Measurements from ENCODE around the gene CDH20.

Gene CDH20

GRCh38 chr18:61426492-61427053, 93.3 kb downstream of the CDH20 start:
- DNase-seq, result no peak

DNA sequence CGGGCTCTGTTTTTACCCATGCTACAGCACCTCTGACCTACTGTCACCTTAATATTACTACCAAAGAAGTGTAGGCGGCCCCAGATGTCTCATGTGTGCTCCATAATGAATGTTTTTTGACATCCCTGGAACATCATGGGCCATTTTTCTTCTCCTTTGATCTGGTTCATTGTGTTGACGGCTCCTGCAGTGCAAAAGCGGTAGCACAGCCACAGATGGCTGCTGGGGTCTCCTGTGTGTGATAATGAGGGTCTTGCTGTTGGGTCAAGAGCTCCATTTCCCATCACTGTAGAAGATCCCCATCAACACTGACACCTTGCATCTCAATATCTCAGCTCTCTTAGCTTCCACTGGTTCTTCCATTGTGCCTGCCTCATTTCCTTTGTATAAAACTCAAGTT, 95.0 kb downstream of the CDH20 start:
- DNase-seq, result no peak

DNA sequence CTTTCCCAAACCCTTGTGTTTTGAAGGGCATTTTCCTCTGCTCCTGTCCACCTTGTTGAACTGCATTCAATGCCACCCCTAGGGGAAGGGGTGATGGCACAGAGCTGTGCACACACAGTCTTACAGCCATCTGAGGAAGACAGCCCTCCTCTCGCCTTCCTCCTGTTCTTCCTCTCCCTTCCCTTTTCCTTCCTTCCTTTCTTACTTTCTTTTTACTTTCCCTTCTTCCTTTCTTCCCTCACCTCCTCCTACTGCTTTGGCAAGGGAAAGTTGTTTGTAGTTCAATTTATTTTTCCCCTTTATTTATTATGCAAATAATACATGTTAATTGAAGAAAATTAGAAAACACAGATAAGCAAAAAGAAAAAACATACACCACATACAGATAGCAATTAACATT, 99.4 kb downstream of the CDH20 start:
- no peak for DNase-seq

- DNase-seq, result no peak
These were observed 101.9 kb downstream of the CDH20 start for GRCh38 chr18:61435064-61435652.

GRCh38 chr18:61443081-61443725, 110.0 kb downstream of the CDH20 start:
- DNase-seq, result no peak

- DNase-seq, result no peak
These were observed 115.1 kb downstream of the CDH20 start for GRCh38 chr18:61448316-61448715.

GRCh38 chr18:61459896-61460648, 126.8 kb downstream of the CDH20 start:
- DNase-seq, result peak in 1 of 14 donors; percentile 33

GRCh38 chr18:61464551-61465142, 131.4 kb downstream of the CDH20 start:
- no peak for DNase-seq

- DNase-seq, result peak in 3 of 14 donors; percentile 12 to 22 (median 17)
These were observed 133.5 kb downstream of the CDH20 start for GRCh38 chr18:61466736-61467135.

- DNase-seq, result no peak
These were observed 136.9 kb downstream of the CDH20 start for GRCh38 chr18:61470031-61470674.

DNA sequence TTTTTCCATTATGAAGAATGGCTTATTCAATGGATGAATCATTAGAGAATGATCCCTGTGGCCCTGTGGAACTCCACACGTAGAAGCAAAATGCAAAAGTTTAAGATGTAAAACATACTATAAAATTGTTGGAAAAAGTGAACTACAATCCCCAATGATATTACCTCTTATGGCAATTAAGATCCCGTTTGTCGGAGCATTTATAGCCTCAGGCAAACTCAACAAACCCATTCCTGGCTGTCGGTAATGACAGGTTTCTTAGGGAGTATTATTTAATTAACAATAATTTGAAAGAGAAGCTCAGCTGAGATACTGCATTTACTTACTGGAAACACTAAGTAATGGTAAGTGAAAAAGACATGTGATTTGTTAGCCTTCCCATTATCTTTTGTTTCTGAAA, 138.3 kb downstream of the CDH20 start:
- no peak for DNase-seq

GRCh38 chr18:61471942-61472341, 138.7 kb downstream of the CDH20 start:
- DNase-seq, result no peak

DNA sequence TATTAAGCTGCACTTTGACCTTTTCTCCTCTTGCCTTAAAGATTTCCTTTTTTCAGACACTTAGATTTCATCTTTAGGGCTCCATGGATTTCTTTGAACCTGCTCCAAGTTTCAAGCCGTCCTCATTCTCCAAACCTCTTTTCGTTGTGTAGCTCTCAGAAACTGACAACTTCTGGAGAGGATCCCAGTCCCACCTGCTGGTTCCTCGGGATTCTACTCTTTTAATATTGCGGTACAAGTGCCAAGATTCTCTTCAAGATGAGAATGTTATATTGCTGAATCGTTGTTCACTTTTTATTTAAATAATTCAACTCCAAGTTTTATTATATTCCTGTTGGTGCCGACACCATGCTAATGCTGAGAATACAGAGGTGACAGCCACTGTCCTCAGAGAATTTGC, 141.1 kb downstream of the CDH20 start:
- DNase-seq, result no peak

DNA sequence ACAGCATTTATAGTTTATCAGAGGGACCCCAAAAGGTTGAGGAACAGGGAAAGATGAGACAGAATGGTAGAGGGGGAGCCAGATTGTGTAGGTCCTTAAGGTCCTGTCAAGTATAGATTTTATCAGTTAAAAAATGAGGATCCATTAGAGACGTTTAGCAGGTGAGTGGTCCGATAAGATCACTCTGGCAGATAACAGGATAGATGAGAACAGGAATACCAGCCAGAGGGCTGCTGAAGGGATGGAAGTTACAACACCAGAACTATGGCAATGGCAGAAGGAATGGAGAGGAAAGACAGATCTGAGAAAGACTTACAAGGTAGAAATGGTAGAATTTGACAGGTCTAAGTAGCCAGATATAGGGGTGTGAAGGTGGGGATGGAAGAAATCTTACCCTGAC, 141.7 kb downstream of the CDH20 start:
- no peak for DNase-seq

GRCh38 chr18:61475931-61476330, 142.7 kb downstream of the CDH20 start:
- DNase-seq, result no peak

- no peak for DNase-seq
These were observed 156.1 kb downstream of the CDH20 start for GRCh38 chr18:61489334-61489733.

DNA sequence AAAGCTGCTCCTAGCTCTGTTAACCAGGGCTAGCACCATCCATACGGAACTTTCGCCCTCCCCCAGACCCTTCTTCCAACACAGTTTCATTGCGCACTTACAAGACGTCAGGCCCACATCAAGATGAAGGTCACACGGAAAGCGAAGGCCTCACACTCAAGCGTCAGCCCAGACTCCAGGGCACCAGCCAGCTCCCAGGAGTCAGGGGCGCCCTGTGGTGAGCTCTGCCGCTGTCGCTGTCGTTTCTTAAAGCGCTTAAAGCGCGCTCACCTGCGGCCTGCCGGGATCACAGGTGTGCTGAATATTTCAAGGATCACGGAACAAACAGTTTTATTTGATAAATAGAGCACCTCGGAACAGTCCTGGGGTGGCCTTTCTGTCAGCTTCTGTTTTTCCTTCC, 163.1 kb downstream of the CDH20 start:
- DNase-seq, result no peak

GRCh38 chr18:61497422-61497821, 164.2 kb downstream of the CDH20 start:
- DNase-seq, result no peak

- DNase-seq, result peak in 11 of 14 donors; percentile 5 to 52 (median 24)
These were observed 169.2 kb downstream of the CDH20 start for GRCh38 chr18:61502472-61502871.

- no peak for DNase-seq
These were observed 170.5 kb downstream of the CDH20 start for GRCh38 chr18:61503688-61504087.

- peak in 1 of 14 donors; percentile 79 for DNase-seq
These were observed 195.7 kb downstream of the CDH20 start for GRCh38 chr18:61528961-61529360.

GRCh38 chr18:61530681-61531080, 197.5 kb downstream of the CDH20 start:
- DNase-seq, result peak in 2 of 14 donors; percentile 24 to 83

Measured in C1 segment of cervical spinal cord (tissue), 14 donors.